ENCODE measurements around the gene DSCAM.

DNA sequence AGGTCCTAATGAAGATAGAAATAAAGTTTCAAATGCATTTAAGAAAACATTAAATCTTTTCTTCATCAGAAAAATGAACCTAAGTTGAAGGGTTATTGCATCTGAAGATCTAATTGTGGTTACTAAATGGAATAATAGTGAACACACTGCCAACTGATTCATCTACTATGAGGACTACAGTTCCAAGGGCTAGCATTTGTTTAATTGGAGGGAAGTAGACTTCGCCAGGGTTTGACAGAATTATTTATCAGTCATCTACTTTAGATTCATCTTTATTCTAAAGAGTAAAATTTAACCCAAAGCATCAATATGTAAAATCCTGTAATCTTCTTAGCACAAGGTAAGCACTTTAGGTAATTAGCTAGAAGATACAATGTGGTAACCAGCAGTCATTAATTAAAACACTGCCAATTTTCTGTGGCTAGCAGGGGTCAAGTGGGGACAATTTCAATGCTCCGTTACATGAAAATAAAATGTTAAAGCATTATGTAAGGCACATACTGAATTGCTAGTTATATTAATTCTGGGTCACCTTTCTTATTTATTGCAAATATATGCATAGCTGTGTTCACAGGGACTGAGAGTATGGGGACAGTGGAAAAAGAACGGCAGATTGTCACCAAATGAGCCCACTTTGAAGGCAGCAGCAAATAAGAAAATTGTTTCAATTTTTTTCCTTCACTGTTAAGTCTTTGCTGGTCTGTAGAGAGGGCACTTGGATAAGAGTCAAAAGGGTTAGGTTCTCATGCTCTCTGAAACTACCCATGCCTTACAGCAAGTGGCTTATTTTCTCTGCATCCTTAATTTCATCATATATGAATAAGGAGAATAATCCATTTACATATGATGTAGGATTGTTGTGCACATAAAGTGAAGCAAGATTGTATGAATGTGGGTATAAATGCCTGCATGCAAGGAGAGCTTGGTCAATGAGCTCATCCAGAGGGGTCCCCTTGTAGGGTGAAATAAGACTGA, 563.8 kb downstream of the DSCAM start:
- TF ChIP-seq, protein P1, sequence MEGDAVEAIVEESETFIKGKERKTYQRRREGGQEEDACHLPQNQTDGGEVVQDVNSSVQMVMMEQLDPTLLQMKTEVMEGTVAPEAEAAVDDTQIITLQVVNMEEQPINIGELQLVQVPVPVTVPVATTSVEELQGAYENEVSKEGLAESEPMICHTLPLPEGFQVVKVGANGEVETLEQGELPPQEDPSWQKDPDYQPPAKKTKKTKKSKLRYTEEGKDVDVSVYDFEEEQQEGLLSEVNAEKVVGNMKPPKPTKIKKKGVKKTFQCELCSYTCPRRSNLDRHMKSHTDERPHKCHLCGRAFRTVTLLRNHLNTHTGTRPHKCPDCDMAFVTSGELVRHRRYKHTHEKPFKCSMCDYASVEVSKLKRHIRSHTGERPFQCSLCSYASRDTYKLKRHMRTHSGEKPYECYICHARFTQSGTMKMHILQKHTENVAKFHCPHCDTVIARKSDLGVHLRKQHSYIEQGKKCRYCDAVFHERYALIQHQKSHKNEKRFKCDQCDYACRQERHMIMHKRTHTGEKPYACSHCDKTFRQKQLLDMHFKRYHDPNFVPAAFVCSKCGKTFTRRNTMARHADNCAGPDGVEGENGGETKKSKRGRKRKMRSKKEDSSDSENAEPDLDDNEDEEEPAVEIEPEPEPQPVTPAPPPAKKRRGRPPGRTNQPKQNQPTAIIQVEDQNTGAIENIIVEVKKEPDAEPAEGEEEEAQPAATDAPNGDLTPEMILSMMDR (IDR thresholded peaks at IDR 0.05; ENCODE audit: extremely low read depth in 1 of 2, insufficient read depth in 1 of 2, low read depth in 1 of 2, low read length in 2 of 2), result no peak
- TF ChIP-seq JUN (IDR thresholded peaks at IDR 0.05; ENCODE audit: borderline replicate concordance, insufficient read depth, insufficient read length, low read depth), result no peak
- no peak for TF ChIP-seq EZH2 (IDR thresholded peaks at IDR 0.05; ENCODE audit: borderline replicate concordance, low read depth, low read length, severe bottlenecking)
- TF ChIP-seq, protein P2, sequence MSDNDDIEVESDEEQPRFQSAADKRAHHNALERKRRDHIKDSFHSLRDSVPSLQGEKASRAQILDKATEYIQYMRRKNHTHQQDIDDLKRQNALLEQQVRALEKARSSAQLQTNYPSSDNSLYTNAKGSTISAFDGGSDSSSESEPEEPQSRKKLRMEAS (IDR thresholded peaks at IDR 0.05; ENCODE audit: insufficient read depth, insufficient read length), result no peak
- no peak for TF ChIP-seq GATA2 (IDR thresholded peaks at IDR 0.05; ENCODE audit: insufficient read depth, insufficient read length, low read depth, low read length)
- TF ChIP-seq POLR2A (IDR thresholded peaks at IDR 0.05; ENCODE audit: low read depth, low read length), result no peak
